ENCODE measurements around the gene GOLGA6L9.
"Not testable (repeated sequence)": the region's sequence is repeated elsewhere in the genome, so short reads cannot be mapped to it uniquely, and the experiment has no call there.

GOLGA6L9 gene

GRCh38 chr15:82468205-82468604, 38.6 kb downstream of the GOLGA6L9 start:
- not testable (repeated sequence) for DNase-seq (ENCODE audit: low spot score)

- not testable (repeated sequence) for DNase-seq (ENCODE audit: low spot score)
Observed at GRCh38 chr15:82469381-82469780, 39.8 kb downstream of the GOLGA6L9 start.

- DNase-seq (ENCODE audit: low spot score) = not testable (repeated sequence)
Observed at GRCh38 chr15:82472269-82472982, 42.8 kb downstream of the GOLGA6L9 start.

GRCh38 chr15:82474596-82475325, 45.1 kb downstream of the GOLGA6L9 start:
- DNase-seq (ENCODE audit: low spot score) = not testable (repeated sequence)

- DNase-seq (ENCODE audit: low spot score) = not testable (repeated sequence)
Observed at GRCh38 chr15:82475345-82475967, 45.8 kb downstream of the GOLGA6L9 start.

GRCh38 chr15:82476697-82477342, 47.2 kb downstream of the GOLGA6L9 start:
- not testable (repeated sequence) for DNase-seq (ENCODE audit: low spot score)

GRCh38 chr15:82477343-82478057, 47.9 kb downstream of the GOLGA6L9 start:
- DNase-seq (ENCODE audit: low spot score) = not testable (repeated sequence)

Measured in GM03348 (cell line).